OCI-LY1 (cell line): ENCODE results near the gene FUT1.

Experiments
- CTCF ChIP-seq: fragments of 200-600 bp; sonication (generic), shearing (Covaris generic); IDR thresholded peaks from 2 replicates; pipeline ENCODE4 v1.5.1; 2017; ENCODE audit warnings: mild to moderate bottlenecking, antibody characterized with exemption, low read length, moderate library complexity, mixed read lengths
- EZH2 ChIP-seq: fragments of 200-600 bp; sonication (generic), shearing (Covaris generic); IDR thresholded peaks from 2 replicates; pipeline ENCODE4 v1.8.0; 2017; ENCODE audit warnings: borderline replicate concordance, mixed run types, mild to moderate bottlenecking, antibody characterized with exemption, low read length, moderate library complexity, mixed read lengths

GRCh38 chr19:48702701-48703100 lies 49.7 kb downstream of the FUT1 start:
- TF ChIP-seq EZH2: no peak
- no peak for TF ChIP-seq CTCF
